Uterus (tissue), 4 donors: ENCODE results near the gene ECM2. TPM values are rescaled to one million over a fixed set of nuclear protein-coding genes. Genes with fewer than 3 reads are reported as not detected.

Source experiments
- DNase-seq, 2 donors: peaks; one replicate each; pipeline ENCODE4 v3.0.0-alpha.2; 2019 to 2020
- H3K27ac ChIP-seq, 2 donors: fragments of 200-600 bp; sonication (generic); 1 replicate in 1 of 2; 2 replicates in 1 of 2; pipeline ENCODE4 v1.5.1; 2016 to 2018
- H3K27me3 ChIP-seq, 2 donors: fragments of 200-600 bp; sonication (generic); one replicate each; pipeline ENCODE4 v1.5.1; 2018 to 2019; ENCODE audit warnings: control low read depth in 1 of 2
- H3K36me3 ChIP-seq, 2 donors: fragments of 200-600 bp; sonication (generic); one replicate each; pipeline ENCODE4 v1.5.1; 2019; ENCODE audit warnings: control low read depth in 1 of 2
- H3K4me1 ChIP-seq, 2 donors: fragments of 200-600 bp; sonication (generic); one replicate each; pipeline ENCODE4 v1.5.1; 2018 to 2019; ENCODE audit warnings: control low read depth in 1 of 2
- H3K4me3 ChIP-seq, 2 donors: fragments of 200-600 bp; sonication (generic); 1 replicate in 1 of 2; 2 replicates in 1 of 2; pipeline ENCODE4 v1.5.1; 2018 to 2019; ENCODE audit warnings: mild to moderate bottlenecking in 1 of 2
- H3K9me3 ChIP-seq, 2 donors: fragments of 200-600 bp; sonication (generic); one replicate each; pipeline ENCODE4 v1.5.1; 2019; ENCODE audit warnings: control low read depth in 1 of 2
- CTCF ChIP-seq, 4 experiments: fragments of 200-600 bp in 2 of 4; fragments of 450-650 bp in 2 of 4; sonication (generic) in 2 of 4; IDR thresholded peaks; one replicate each; pipeline ENCODE4 v1.5.1; 2016 to 2019; ENCODE audit warnings: antibody characterized with exemption in 4 of 4, mild to moderate bottlenecking in 2 of 4, moderate library complexity in 1 of 4
- POLR2A ChIP-seq, 2 donors: fragments of 450-650 bp; IDR thresholded peaks; one replicate each; pipeline ENCODE4 v1.6.1; 2016; ENCODE audit warnings: antibody characterized with exemption in 2 of 2, mild to moderate bottlenecking in 1 of 2, moderate library complexity in 1 of 2
- intact Hi-C: fragments of 100-400 bp; cut with DNase I; formaldehyde crosslinking; loops from one replicate; pipeline ENCODE4 v1.15.1; 2023; ENCODE audit warnings: low total_unique reads
- total RNA-seq, 4 donors: library from RNA; depleted of rRNA in 3 of 4; stranded (reverse); fragments of >200 nt in 3 of 4; gene quantifications; one replicate each; pipeline versions ENCODE4 v1.1.0 to v1.2.4, GENCODE V29; 2014 to 2023
- donor health status: DM: yes; HTN: yes; CAD: no.

The ECM2 gene
- total RNA-seq, 4 donors from 2014 or later = 21.8 to 34.0 (median 27.7) TPM

GRCh38 chr9:92501671-92502393, 34.0 kb downstream of the ECM2 start:
- Histone ChIP-seq H3K27me3 (no peaks in the 10 kb centered on the region), H3K4me1 (peaks cover 0 to 3% of the 10 kb centered on the region in 2 donors), H3K9me3 (no peaks in the 10 kb centered on the region), H3K36me3 (no peaks in the 10 kb centered on the region), H3K27ac (peak overlapping the region; percentile 30 to 68), H3K4me3 (no peak overlapping the region)
- TF ChIP-seq POLR2A (IDR thresholded peaks at IDR 0.05) = no peak
- TF ChIP-seq CTCF (IDR thresholded peaks at IDR 0.05) = peak in 2 of 4 experiments; percentile 12 to 16
- DNase-seq = peak; percentile 67 to 72
- intact Hi-C loops = no loop called here

- H3K4me1 ChIP-seq = peaks cover 0 to 3% of the 10 kb centered on the region in 2 donors
- H3K27me3 ChIP-seq = no peaks in the 10 kb centered on the region
- no peak for TF ChIP-seq POLR2A (IDR thresholded peaks at IDR 0.05)
- no peak for TF ChIP-seq CTCF (IDR thresholded peaks at IDR 0.05)
- no peaks in the 10 kb centered on the region for H3K36me3 ChIP-seq
- H3K4me3 ChIP-seq = no peak overlapping the region
- no peaks in the 10 kb centered on the region for H3K9me3 ChIP-seq
- peak overlapping the region in 1 of 2 donors; percentile 68 for H3K27ac ChIP-seq
- intact Hi-C loops = no loop called here
- no peak for DNase-seq
These were observed 35.1 kb downstream of the ECM2 start for GRCh38 chr9:92500725-92501124.

GRCh38 chr9:92499701-92500100, 36.1 kb downstream of the ECM2 start:
- no peaks in the 10 kb centered on the region for H3K27me3 ChIP-seq
- no peak overlapping the region for H3K4me3 ChIP-seq
- no peaks in the 10 kb centered on the region for H3K36me3 ChIP-seq
- H3K27ac ChIP-seq = no peak overlapping the region
- intact Hi-C loops = no loop called here
- TF ChIP-seq POLR2A (IDR thresholded peaks at IDR 0.05) (no peak), CTCF (IDR thresholded peaks at IDR 0.05) (no peak)
- H3K4me1 ChIP-seq = no peaks in the 10 kb centered on the region
- no peak for DNase-seq
- H3K9me3 ChIP-seq = no peaks in the 10 kb centered on the region

- H3K27ac ChIP-seq = no peak overlapping the region
- H3K4me3 ChIP-seq = no peak overlapping the region
- TF ChIP-seq POLR2A (IDR thresholded peaks at IDR 0.05) (no peak), CTCF (IDR thresholded peaks at IDR 0.05) (no peak)
- no peaks in the 10 kb centered on the region for H3K9me3 ChIP-seq
- intact Hi-C loops = no loop called here
- no peaks in the 10 kb centered on the region for H3K27me3 ChIP-seq
- no peaks in the 10 kb centered on the region for H3K4me1 ChIP-seq
- no peak for DNase-seq
- no peaks in the 10 kb centered on the region for H3K36me3 ChIP-seq
These were observed 39.2 kb downstream of the ECM2 start for GRCh38 chr9:92496396-92497176.

GRCh38 chr9:92494856-92495255, 40.9 kb downstream of the ECM2 start:
- no peaks in the 10 kb centered on the region for H3K4me1 ChIP-seq
- no peak overlapping the region for H3K27ac ChIP-seq

More at GRCh38 chr9:92494856-92495255, 40.9 kb downstream of the ECM2 start:
- H3K36me3 ChIP-seq = no peaks in the 10 kb centered on the region
- H3K4me3 ChIP-seq = no peak overlapping the region
- intact Hi-C loops = no loop called here
- no peak for DNase-seq
- H3K9me3 ChIP-seq = no peaks in the 10 kb centered on the region
- no peaks in the 10 kb centered on the region for H3K27me3 ChIP-seq
- TF ChIP-seq POLR2A (IDR thresholded peaks at IDR 0.05) = no peak
